Activated CD8-positive, alpha-beta memory T cell treated with anti-CD3 and anti-CD28 coated beads, Interleukin-2, amount 50 U/mL, for 1 hour (primary cell): ENCODE data around the gene SLC1A7.

Experiments
- DNase-seq: peaks from one replicate; pipeline ENCODE4 v3.0.0-alpha.2; 2020; ENCODE audit errors: extremely low read depth

The SLC1A7 gene

GRCh38 chr1:53076721-53077598, 65.5 kb downstream of the SLC1A7 start:
- DNase-seq = no peak

- no peak for DNase-seq
These were observed 66.3 kb downstream of the SLC1A7 start for GRCh38 chr1:53076165-53076564.

GRCh38 chr1:53075761-53076163, 66.7 kb downstream of the SLC1A7 start:
- no peak for DNase-seq

- no peak for DNase-seq
These were observed 67.2 kb downstream of the SLC1A7 start for GRCh38 chr1:53075206-53075605.

- no peak for DNase-seq
These were observed 67.9 kb downstream of the SLC1A7 start for GRCh38 chr1:53074313-53075154.

- no peak for DNase-seq
These were observed 68.5 kb downstream of the SLC1A7 start for GRCh38 chr1:53073868-53074311.

GRCh38 chr1:53073287-53073686, 69.2 kb downstream of the SLC1A7 start:
- DNase-seq = no peak

GRCh38 chr1:53071915-53072314, 70.5 kb downstream of the SLC1A7 start:
- DNase-seq = no peak

- DNase-seq = no peak
These were observed 71.1 kb downstream of the SLC1A7 start for GRCh38 chr1:53071167-53071865.

- no peak for DNase-seq
These were observed 71.8 kb downstream of the SLC1A7 start for GRCh38 chr1:53070621-53071020.

GRCh38 chr1:53069663-53070327, 72.6 kb downstream of the SLC1A7 start:
- no peak for DNase-seq

- no peak for DNase-seq
These were observed 73.2 kb downstream of the SLC1A7 start for GRCh38 chr1:53069265-53069662.

- no peak for DNase-seq
These were observed 73.9 kb downstream of the SLC1A7 start for GRCh38 chr1:53068314-53069099.

- no peak for DNase-seq
These were observed 74.6 kb downstream of the SLC1A7 start for GRCh38 chr1:53067886-53068285.

- DNase-seq = no peak
These were observed 75.3 kb downstream of the SLC1A7 start for GRCh38 chr1:53066891-53067738.

- DNase-seq = no peak
These were observed 76.0 kb downstream of the SLC1A7 start for GRCh38 chr1:53066488-53066887.

- DNase-seq = no peak
These were observed 77.0 kb downstream of the SLC1A7 start for GRCh38 chr1:53065391-53065790.

GRCh38 chr1:53063744-53064515, 78.5 kb downstream of the SLC1A7 start:
- no peak for DNase-seq
